ENCODE data around the gene B2M.
"Not testable (repeated sequence)": the region's sequence is repeated elsewhere in the genome, so short reads cannot be mapped to it uniquely, and the experiment has no call there.

Gene B2M

GRCh38 chr15:44720000-44720435 lies 8.7 kb downstream of the B2M start:
- DNase-seq (ENCODE audit: insufficient read length, low spot score); FAIRE-seq: not testable (repeated sequence)
- TF ChIP-seq POLR2AphosphoS5 (IDR thresholded peaks at IDR 0.05; ENCODE audit: low read depth, low read length), result peak; percentile 68; the same call in 1 of the 2 replicates

- DNase-seq (ENCODE audit: insufficient read length, low spot score) (no peak), FAIRE-seq (peak; percentile 43)
- TF ChIP-seq POLR2AphosphoS5 (IDR thresholded peaks at IDR 0.05; ENCODE audit: low read depth, low read length), result no peak; the same call in none of the 2 replicates
- TF ChIP-seq TAF1 (IDR thresholded peaks at IDR 0.05; ENCODE audit: low read depth, low read length), result no peak
- no peak for TF ChIP-seq PAX5 (IDR thresholded peaks at IDR 0.05; ENCODE audit: insufficient read depth, low read length, severe bottlenecking)
- no peak for TF ChIP-seq SPI1 (IDR thresholded peaks at IDR 0.05; ENCODE audit: low read depth, low read length)
- 0 out of 2 replicates have a peak, but pooled peaks have one; percentile 64 for TF ChIP-seq POLR2A (IDR thresholded peaks at IDR 0.05; ENCODE audit: low read depth, low read length)
- 0 out of 2 replicates have a peak, but pooled peaks have one; percentile 9 for TF ChIP-seq POU2F2 (IDR thresholded peaks at IDR 0.05; ENCODE audit: low read depth, low read length)
Measured at GRCh38 chr15:44720460-44721176, 9.3 kb downstream of the B2M start.

- no peak; the same call in 1 of the 2 replicates for TF ChIP-seq POLR2AphosphoS5 (IDR thresholded peaks at IDR 0.05; ENCODE audit: low read depth, low read length)
- no peak; the same call in none of the 2 replicates for TF ChIP-seq POLR2A (IDR thresholded peaks at IDR 0.05; ENCODE audit: low read depth, low read length)
- TF ChIP-seq PAX5 (IDR thresholded peaks at IDR 0.05; ENCODE audit: insufficient read depth, low read length, severe bottlenecking), result no peak
- no peak for TF ChIP-seq POU2F2 (IDR thresholded peaks at IDR 0.05; ENCODE audit: low read depth, low read length)
- TF ChIP-seq TAF1 (IDR thresholded peaks at IDR 0.05; ENCODE audit: low read depth, low read length), result no peak
- no peak for TF ChIP-seq SPI1 (IDR thresholded peaks at IDR 0.05; ENCODE audit: low read depth, low read length)
- FAIRE-seq, result peak; percentile 69
- DNase-seq (ENCODE audit: insufficient read length, low spot score), result no peak
Measured at GRCh38 chr15:44722011-44722410, 10.7 kb downstream of the B2M start.

- DNase-seq (ENCODE audit: insufficient read length, low spot score) (no peak), FAIRE-seq (no peak)
- TF ChIP-seq POLR2AphosphoS5 (IDR thresholded peaks at IDR 0.05; ENCODE audit: low read depth, low read length), result no peak
Measured at GRCh38 chr15:44726136-44726535, 14.8 kb downstream of the B2M start.

- DNase-seq (ENCODE audit: insufficient read length, low spot score) (no peak), FAIRE-seq (peak; percentile 95)
- TF ChIP-seq TAF1 (IDR thresholded peaks at IDR 0.05; ENCODE audit: low read depth, low read length), result peak; percentile 96
- no peak for TF ChIP-seq SPI1 (IDR thresholded peaks at IDR 0.05; ENCODE audit: low read depth, low read length)
- peak; percentile 96 for TF ChIP-seq POU2F2 (IDR thresholded peaks at IDR 0.05; ENCODE audit: low read depth, low read length)
- no peak for TF ChIP-seq PAX5 (IDR thresholded peaks at IDR 0.05; ENCODE audit: insufficient read depth, low read length, severe bottlenecking)
- TF ChIP-seq POLR2AphosphoS5 (IDR thresholded peaks at IDR 0.05; ENCODE audit: low read depth, low read length), result peak; percentile 97
- TF ChIP-seq POLR2A (IDR thresholded peaks at IDR 0.05; ENCODE audit: low read depth, low read length), result peak; percentile 97
Measured at GRCh38 chr15:44726568-44727484, 15.5 kb downstream of the B2M start.

- TF ChIP-seq POLR2AphosphoS5 (IDR thresholded peaks at IDR 0.05; ENCODE audit: low read depth, low read length) (no peak), POU2F2 (IDR thresholded peaks at IDR 0.05; ENCODE audit: low read depth, low read length) (no peak), PAX5 (IDR thresholded peaks at IDR 0.05; ENCODE audit: insufficient read depth, low read length, severe bottlenecking) (no peak), POLR2A (IDR thresholded peaks at IDR 0.05; ENCODE audit: low read depth, low read length) (no peak), TAF1 (IDR thresholded peaks at IDR 0.05; ENCODE audit: low read depth, low read length) (no peak), SPI1 (IDR thresholded peaks at IDR 0.05; ENCODE audit: low read depth, low read length) (no peak)
- FAIRE-seq (peak; percentile 16), DNase-seq (ENCODE audit: insufficient read length, low spot score) (no peak)
Measured at GRCh38 chr15:44727485-44728231, 16.3 kb downstream of the B2M start.

- FAIRE-seq; DNase-seq (ENCODE audit: insufficient read length, low spot score): not testable (repeated sequence)
- 0 out of 2 replicates have a peak, but pooled peaks have one; percentile 18 for TF ChIP-seq POLR2AphosphoS5 (IDR thresholded peaks at IDR 0.05; ENCODE audit: low read depth, low read length)
Measured at GRCh38 chr15:44728232-44728575, 16.9 kb downstream of the B2M start.

- DNase-seq (ENCODE audit: insufficient read length, low spot score) (no peak), FAIRE-seq (peak; percentile 90)
- TF ChIP-seq POLR2A (IDR thresholded peaks at IDR 0.05; ENCODE audit: low read depth, low read length) (peak; percentile 85), PAX5 (IDR thresholded peaks at IDR 0.05; ENCODE audit: insufficient read depth, low read length, severe bottlenecking) (no peak), TAF1 (IDR thresholded peaks at IDR 0.05; ENCODE audit: low read depth, low read length) (peak; percentile 88), POLR2AphosphoS5 (IDR thresholded peaks at IDR 0.05; ENCODE audit: low read depth, low read length) (peak; percentile 61), POU2F2 (IDR thresholded peaks at IDR 0.05; ENCODE audit: low read depth, low read length) (no peak), SPI1 (IDR thresholded peaks at IDR 0.05; ENCODE audit: low read depth, low read length) (peak; percentile 86)
Measured at GRCh38 chr15:44728576-44729407, 17.5 kb downstream of the B2M start.
